ENCODE measurements around the gene TNFRSF9.
"Not testable (repeated sequence)": the region's sequence is repeated elsewhere in the genome, so short reads cannot be mapped to it uniquely, and the experiment has no call there.

- TF ChIP-seq POLR2A (IDR thresholded peaks at IDR 0.05; ENCODE audit: low read depth); CTCF (IDR thresholded peaks at IDR 0.05); EP300 (IDR thresholded peaks at IDR 0.05): not testable (repeated sequence)
Measured at GRCh38 chr1:7927061-7927460, 13.6 kb downstream of the TNFRSF9 start.
